K562 (cell line): ENCODE data around the gene VTI1B. TPM values are rescaled to one million over a fixed set of nuclear protein-coding genes. Genes with fewer than 3 reads are reported as not detected.

Experiments
- ARNT ChIP-seq, 2 experiments: fragments of 450-650 bp; IDR thresholded peaks; 2 replicates each; pipeline ENCODE4 v1.6.1; 2016; ENCODE audit warnings: mild to moderate bottlenecking in 1 of 2
- CBX8 ChIP-seq: fragments of 200-600 bp; sonication (generic); IDR thresholded peaks from 2 replicates; pipeline ENCODE4 v1.6.1; 2012; ENCODE audit warnings: borderline replicate concordance, mixed run types, low read depth, mild to moderate bottlenecking, moderate library complexity, mixed read lengths, low read length, control low read depth, inconsistent platforms; ENCODE audit not compliant: poor library complexity, severe bottlenecking; ENCODE audit errors: extremely low read depth
- CGGBP1 ChIP-seq: fragments of 250-450 bp; sonication (Bioruptor Pico); IDR thresholded peaks from 2 replicates; pipeline ENCODE4 v1.9.0; 2021; ENCODE audit warnings: mild to moderate bottlenecking
- DACH1 ChIP-seq: fragments of 450-650 bp; IDR thresholded peaks from 2 replicates; pipeline ENCODE4 v1.6.1; 2018; ENCODE audit not compliant: partially characterized antibody
- DNMT1 ChIP-seq: fragments of 450-650 bp; IDR thresholded peaks from 2 replicates; pipeline ENCODE4 v1.6.1; 2016; ENCODE audit warnings: antibody characterized with exemption, mild to moderate bottlenecking
- E2F8 ChIP-seq: fragments of 450-650 bp; IDR thresholded peaks from 2 replicates; pipeline ENCODE4 v1.7.1; 2018; ENCODE audit warnings: mild to moderate bottlenecking, low read depth; ENCODE audit not compliant: partially characterized antibody
- EP300 ChIP-seq: IDR thresholded peaks from 2 replicates; pipeline ENCODE4 v1.6.1; 2012; ENCODE audit warnings: low read length, improper control_type of control experiment
- GATAD2A ChIP-seq: fragments of 450-650 bp; IDR thresholded peaks from 2 replicates; pipeline ENCODE4 v1.6.1; 2017
- HDAC1 ChIP-seq, 2 experiments: fragments of 450-650 bp; IDR thresholded peaks; 2 replicates each; pipeline ENCODE4 v1.6.1; 2016 to 2017; ENCODE audit warnings: inconsistent platforms in 1 of 2, mild to moderate bottlenecking in 1 of 2, moderate library complexity in 1 of 2
- HEY1 ChIP-seq: fragments of 250-450 bp; sonication (Bioruptor Pico); IDR thresholded peaks from 2 replicates; pipeline ENCODE4 v1.5.0; 2020; ENCODE audit warnings: mild to moderate bottlenecking, moderate library complexity, borderline replicate concordance
- IFI16 ChIP-seq: fragments of 250-450 bp; sonication (Bioruptor Pico); IDR thresholded peaks from 2 replicates; pipeline ENCODE4 v2.1.2; 2022; ENCODE audit warnings: mild to moderate bottlenecking, inconsistent platforms
- KDM2B ChIP-seq: fragments of 250-450 bp; sonication (Bioruptor Pico); IDR thresholded peaks from 2 replicates; pipeline ENCODE4 v1.8.0; 2021; ENCODE audit warnings: mild to moderate bottlenecking, moderate library complexity
- NCOA4 ChIP-seq: fragments of 450-650 bp; IDR thresholded peaks from 2 replicates; pipeline ENCODE4 v1.6.1; 2018; ENCODE audit warnings: mild to moderate bottlenecking; ENCODE audit not compliant: partially characterized antibody
- POLR2B ChIP-seq: fragments of 450-650 bp; IDR thresholded peaks from 2 replicates; pipeline ENCODE4 v1.6.1; 2018; ENCODE audit warnings: low read depth; ENCODE audit not compliant: partially characterized antibody
- SNAPC5 ChIP-seq: fragments of 250-450 bp; sonication (Bioruptor Pico); IDR thresholded peaks from 2 replicates; pipeline ENCODE4 v1.8.0; 2021; ENCODE audit warnings: moderate library complexity, mild to moderate bottlenecking, inconsistent platforms
- TGIF2 ChIP-seq: sonication (generic); formaldehyde crosslinking; IDR thresholded peaks from 2 replicates; pipeline ENCODE4 v1.8.1; 2022; ENCODE audit warnings: mild to moderate bottlenecking, missing genetic modification reagents, moderate library complexity
- ZNF778 ChIP-seq: fragments of 450-650 bp; formaldehyde crosslinking; IDR thresholded peaks from 2 replicates; pipeline ENCODE4 v1.4.0; 2020; ENCODE audit warnings: mild to moderate bottlenecking, moderate library complexity
- polyA plus RNA-seq, 8 experiments: library from polyadenylated mRNA; depleted of rRNA in 4 of 8; stranded (reverse) in 5 of 8; unstranded in 3 of 8; fragments of >200 nt; fragmentation: Nextera tagmentation in 2 of 8; fragmentation: Illumina TruSeq in 1 of 8; extraction: Ambion mirVana in 2 of 8; extraction: Trizol in 1 of 8; gene quantifications; 2 replicates each; pipeline versions ENCODE4 v1.2.1 to v1.2.3, GENCODE V29; 2011 to 2014; ENCODE audit warnings: inconsistent platforms in 1 of 8, missing spikeins in 1 of 8
- total RNA-seq, 7 experiments: library from RNA; depleted of rRNA in 6 of 7; stranded (reverse); fragments of >200 nt in 6 of 7; fragmentation: Illumina TruSeq in 2 of 7; extraction: Trizol in 2 of 7; gene quantifications; 2 replicates each; pipeline versions ENCODE4 v1.2.1 to v1.2.3, GENCODE V29; 2011 to 2021; ENCODE audit warnings: low replicate concordance in 1 of 7
- TF ChIP-seq, protein P1 (sequence below): fragments of 150-350 bp; conservative IDR thresholded peaks from 2 replicates; pipeline ENCODE4 v1.6.1; 2014; ENCODE audit warnings: low read length
- TF ChIP-seq, protein P2 (sequence below): fragments of 250-450 bp; sonication (Bioruptor Pico); IDR thresholded peaks from 2 replicates; pipeline ENCODE4 v1.4.0; 2020; ENCODE audit warnings: mild to moderate bottlenecking
- TF ChIP-seq, protein P3 (sequence below): fragments of 450-650 bp; IDR thresholded peaks from 2 replicates; pipeline ENCODE4 v1.6.1; 2018; ENCODE audit warnings: mild to moderate bottlenecking, low read depth; ENCODE audit not compliant: partially characterized antibody

The VTI1B gene
- total and polyA plus RNA-seq, 9 of the 15 experiments (the other 6 are each of a cell fraction or from before 2014, with no cell fraction given) = 7.8 to 69.8 (median 50.1) TPM

- TF ChIP-seq CGGBP1 = no peak
- no peak for TF ChIP-seq SNAPC5 (CRISPR knock-in tag)
- TF ChIP-seq E2F8 = peak; percentile 64
- TF ChIP-seq DNMT1 = no peak
- TF ChIP-seq CBX8 = no peak
- TF ChIP-seq, protein P1, sequence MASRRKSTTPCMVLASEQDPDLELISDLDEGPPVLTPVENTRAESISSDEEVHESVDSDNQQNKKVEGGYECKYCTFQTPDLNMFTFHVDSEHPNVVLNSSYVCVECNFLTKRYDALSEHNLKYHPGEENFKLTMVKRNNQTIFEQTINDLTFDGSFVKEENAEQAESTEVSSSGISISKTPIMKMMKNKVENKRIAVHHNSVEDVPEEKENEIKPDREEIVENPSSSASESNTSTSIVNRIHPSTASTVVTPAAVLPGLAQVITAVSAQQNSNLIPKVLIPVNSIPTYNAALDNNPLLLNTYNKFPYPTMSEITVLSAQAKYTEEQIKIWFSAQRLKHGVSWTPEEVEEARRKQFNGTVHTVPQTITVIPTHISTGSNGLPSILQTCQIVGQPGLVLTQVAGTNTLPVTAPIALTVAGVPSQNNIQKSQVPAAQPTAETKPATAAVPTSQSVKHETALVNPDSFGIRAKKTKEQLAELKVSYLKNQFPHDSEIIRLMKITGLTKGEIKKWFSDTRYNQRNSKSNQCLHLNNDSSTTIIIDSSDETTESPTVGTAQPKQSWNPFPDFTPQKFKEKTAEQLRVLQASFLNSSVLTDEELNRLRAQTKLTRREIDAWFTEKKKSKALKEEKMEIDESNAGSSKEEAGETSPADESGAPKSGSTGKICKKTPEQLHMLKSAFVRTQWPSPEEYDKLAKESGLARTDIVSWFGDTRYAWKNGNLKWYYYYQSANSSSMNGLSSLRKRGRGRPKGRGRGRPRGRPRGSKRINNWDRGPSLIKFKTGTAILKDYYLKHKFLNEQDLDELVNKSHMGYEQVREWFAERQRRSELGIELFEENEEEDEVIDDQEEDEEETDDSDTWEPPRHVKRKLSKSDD = no peak
- TF ChIP-seq HEY1 (CRISPR knock-in tag) = no peak
- TF ChIP-seq DACH1 = no peak
- TF ChIP-seq TGIF2 (CRISPR knock-in tag) = no peak
- TF ChIP-seq HDAC1 (IDR thresholded peaks at IDR 0.05) = peak; percentile 85 to 99
- TF ChIP-seq NCOA4 = peak; percentile 22
- TF ChIP-seq POLR2B = no peak
- TF ChIP-seq KDM2B (CRISPR knock-in tag) = no peak
- TF ChIP-seq EP300 = peak; percentile 100
- no peak for TF ChIP-seq IFI16 (CRISPR knock-in tag)
- TF ChIP-seq, protein P2, sequence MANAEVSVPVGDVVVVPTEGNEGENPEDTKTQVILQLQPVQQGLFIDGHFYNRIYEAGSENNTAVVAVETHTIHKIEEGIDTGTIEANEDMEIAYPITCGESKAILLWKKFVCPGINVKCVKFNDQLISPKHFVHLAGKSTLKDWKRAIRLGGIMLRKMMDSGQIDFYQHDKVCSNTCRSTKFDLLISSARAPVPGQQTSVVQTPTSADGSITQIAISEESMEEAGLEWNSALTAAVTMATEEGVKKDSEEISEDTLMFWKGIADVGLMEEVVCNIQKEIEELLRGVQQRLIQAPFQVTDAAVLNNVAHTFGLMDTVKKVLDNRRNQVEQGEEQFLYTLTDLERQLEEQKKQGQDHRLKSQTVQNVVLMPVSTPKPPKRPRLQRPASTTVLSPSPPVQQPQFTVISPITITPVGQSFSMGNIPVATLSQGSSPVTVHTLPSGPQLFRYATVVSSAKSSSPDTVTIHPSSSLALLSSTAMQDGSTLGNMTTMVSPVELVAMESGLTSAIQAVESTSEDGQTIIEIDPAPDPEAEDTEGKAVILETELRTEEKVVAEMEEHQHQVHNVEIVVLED = 0 out of 2 replicates have a peak, but pooled peaks have one; percentile 32
- TF ChIP-seq, protein P3, sequence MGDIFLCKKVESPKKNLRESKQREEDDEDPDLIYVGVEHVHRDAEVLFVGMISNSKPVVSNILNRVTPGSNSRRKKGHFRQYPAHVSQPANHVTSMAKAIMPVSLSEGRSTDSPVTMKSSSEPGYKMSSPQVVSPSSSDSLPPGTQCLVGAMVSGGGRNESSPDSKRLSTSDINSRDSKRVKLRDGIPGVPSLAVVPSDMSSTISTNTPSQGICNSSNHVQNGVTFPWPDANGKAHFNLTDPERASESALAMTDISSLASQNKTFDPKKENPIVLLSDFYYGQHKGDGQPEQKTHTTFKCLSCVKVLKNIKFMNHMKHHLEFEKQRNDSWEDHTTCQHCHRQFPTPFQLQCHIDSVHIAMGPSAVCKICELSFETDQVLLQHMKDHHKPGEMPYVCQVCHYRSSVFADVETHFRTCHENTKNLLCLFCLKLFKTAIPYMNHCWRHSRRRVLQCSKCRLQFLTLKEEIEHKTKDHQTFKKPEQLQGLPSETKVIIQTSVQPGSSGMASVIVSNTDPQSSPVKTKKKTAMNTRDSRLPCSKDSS = no peak
- TF ChIP-seq GATAD2A = no peak
- TF ChIP-seq ARNT (IDR thresholded peaks at IDR 0.05) = peak; percentile 94 to 97; a peak in 3 of 4 replicates
- no peak for TF ChIP-seq ZNF778
These were observed 38.0 kb downstream of the VTI1B start (continued) for GRCh38 chr14:67636361-67636919.
